Pancreas (tissue), 10 donors: ENCODE data around the gene KCNMB4. TPM values are rescaled to one million over a fixed set of nuclear protein-coding genes. Genes with fewer than 3 reads are reported as not detected.

Source experiments
- ATAC-seq, 4 donors: fragments of 200-7000 bp; cut with Tn5 transposase; one replicate each; pipeline versions ENCODE4 v1.8.0 to v1.9.1; 2020; ENCODE audit warnings: mild to moderate bottlenecking in 4 of 4, moderate library complexity in 4 of 4
- DNase-seq, 6 donors: peaks; one replicate each; pipeline ENCODE4 v3.0.0-alpha.2; 2020
- FAIRE-seq: peaks from 2 replicates; lab custom pipeline; 2012; peaks lifted over from hg19 to GRCh38; lab: Jason Lieb, UNC
- H3K27ac ChIP-seq, 4 donors: fragments of 200-600 bp; sonication (generic); 1 replicate in 3 of 4; 2 replicates in 1 of 4; pipeline versions ENCODE4 v1.5.0 to v1.8.0; 2020
- H3K27me3 ChIP-seq, 4 donors: fragments of 200-600 bp; one replicate each; pipeline ENCODE4 v1.8.0; 2021
- H3K36me3 ChIP-seq, 3 donors: fragments of 200-600 bp; sonication (generic) in 1 of 3; one replicate each; pipeline versions ENCODE4 v1.5.0 to v1.8.0; 2020 to 2021
- H3K4me1 ChIP-seq, 3 donors: fragments of 200-600 bp; one replicate each; pipeline ENCODE4 v1.8.0; 2021
- H3K4me3 ChIP-seq, 4 donors: fragments of 200-600 bp; sonication (generic) in 2 of 4; one replicate each; pipeline versions ENCODE4 v1.5.0 to v1.8.0; 2020 to 2021
- H3K9me3 ChIP-seq, 4 donors: fragments of 200-600 bp; one replicate each; pipeline ENCODE4 v1.8.0; 2021
- WGBS, 2 donors: extraction: QIAGEN DNeasy Blood & Tissue Kit; methylation state at CpG; one replicate each; pipeline ENCODE4 v1.1.7; 2013; 5-methylcytosine and 5-hydroxymethylcytosine counted together
- intact Hi-C, 3 donors: fragments of 100-400 bp; cut with DNase I; formaldehyde crosslinking; loops; one replicate each; pipeline versions ENCODE4 v1.11.1 to v1.14.2; 2022
- polyA plus RNA-seq, 2 donors: library from polyadenylated mRNA; stranded (reverse); fragments of 200-250 nt; gene quantifications; one replicate each; pipeline ENCODE4 v1.2.3, GENCODE V29; 2013
- total RNA-seq, 6 donors: library from RNA; stranded (reverse); fragmentation: NEBNext Ultra II Directional in 4 of 6; extraction: Animal tissue kit (Norgen Biotek cat#: 25700) in 4 of 6; gene quantifications; one replicate each; pipeline versions ENCODE4 v1.2.1 to v1.2.4, GENCODE V29; 2021 to 2023
- TF ChIP-seq, protein P1 (sequence below), 4 donors: fragments of 200-600 bp; sonication (generic) in 3 of 4; IDR thresholded peaks; one replicate each; pipeline versions ENCODE4 v1.5.0 to v1.8.0; 2021; ENCODE audit warnings: antibody characterized with exemption in 4 of 4
- donor health status: healthy with polysubstance abuse.
- donor health status: DM: no; HTN: no; CAD: no; lungs with moderate emphysema.
- donor health status: DM: no; HTN: no; CAD: no.
- donor health status: control.
- donor health status: control.
- donor health status: Bipolar disorder and iron deficiency.
- donor health status: DM: yes; HTN: yes; CAD: no.
- donor health status: DM: no; HTN: no; CAD: no.
- donor health status: DM: no; HTN: no; CAD: no.
- donor health status: DM: yes; HTN: yes; CAD: no.

Gene KCNMB4
- total and polyA plus RNA-seq, 8 donors: 0.12 to 1.1 (median 0.33) TPM

- WGBS, 2 donors: 97% methylated on average over 2 of the region's 2 CpGs
- no peak for FAIRE-seq
Observed at GRCh38 chr12:70338531-70338930, 27.6 kb upstream of the KCNMB4 start.

GRCh38 chr12:70351076-70351475 lies 15.0 kb upstream of the KCNMB4 start:
- no peaks in the 10 kb centered on the region for H3K4me1 ChIP-seq
- peaks cover 0 to 14% (median 4%) of the 10 kb centered on the region in 3 donors for H3K36me3 ChIP-seq
- 95% methylated on average over 2 of the region's 2 CpGs for WGBS, 2 donors
- H3K4me3 ChIP-seq: no peak overlapping the region
- intact Hi-C loops: no loop called here
- H3K27me3 ChIP-seq: no peaks in the 10 kb centered on the region
- TF ChIP-seq, protein P1, sequence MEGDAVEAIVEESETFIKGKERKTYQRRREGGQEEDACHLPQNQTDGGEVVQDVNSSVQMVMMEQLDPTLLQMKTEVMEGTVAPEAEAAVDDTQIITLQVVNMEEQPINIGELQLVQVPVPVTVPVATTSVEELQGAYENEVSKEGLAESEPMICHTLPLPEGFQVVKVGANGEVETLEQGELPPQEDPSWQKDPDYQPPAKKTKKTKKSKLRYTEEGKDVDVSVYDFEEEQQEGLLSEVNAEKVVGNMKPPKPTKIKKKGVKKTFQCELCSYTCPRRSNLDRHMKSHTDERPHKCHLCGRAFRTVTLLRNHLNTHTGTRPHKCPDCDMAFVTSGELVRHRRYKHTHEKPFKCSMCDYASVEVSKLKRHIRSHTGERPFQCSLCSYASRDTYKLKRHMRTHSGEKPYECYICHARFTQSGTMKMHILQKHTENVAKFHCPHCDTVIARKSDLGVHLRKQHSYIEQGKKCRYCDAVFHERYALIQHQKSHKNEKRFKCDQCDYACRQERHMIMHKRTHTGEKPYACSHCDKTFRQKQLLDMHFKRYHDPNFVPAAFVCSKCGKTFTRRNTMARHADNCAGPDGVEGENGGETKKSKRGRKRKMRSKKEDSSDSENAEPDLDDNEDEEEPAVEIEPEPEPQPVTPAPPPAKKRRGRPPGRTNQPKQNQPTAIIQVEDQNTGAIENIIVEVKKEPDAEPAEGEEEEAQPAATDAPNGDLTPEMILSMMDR (IDR thresholded peaks at IDR 0.05): no peak
- H3K9me3 ChIP-seq: no peaks in the 10 kb centered on the region
- FAIRE-seq: no peak
- ATAC-seq: no peak
- no peak overlapping the region for H3K27ac ChIP-seq
- no peak for DNase-seq

More at GRCh38 chr12:70338531-70338930, 27.6 kb upstream of the KCNMB4 start:
- ATAC-seq: no peak
- no peak overlapping the region for H3K4me3 ChIP-seq
- no peaks in the 10 kb centered on the region for H3K4me1 ChIP-seq
- no peak overlapping the region for H3K27ac ChIP-seq
- TF ChIP-seq, protein P1 (IDR thresholded peaks at IDR 0.05): no peak
- H3K36me3 ChIP-seq: peaks cover 0 to 50% (median 0%) of the 10 kb centered on the region in 3 donors
- intact Hi-C loops: no loop called here
- no peak for DNase-seq
- H3K27me3 ChIP-seq: no peaks in the 10 kb centered on the region
- no peaks in the 10 kb centered on the region for H3K9me3 ChIP-seq

- Histone ChIP-seq H3K36me3 (peaks cover 0 to 12% (median 0%) of the 10 kb centered on the region in 3 donors), H3K4me3 (no peak overlapping the region), H3K27ac (no peak overlapping the region), H3K4me1 (no peaks in the 10 kb centered on the region), H3K9me3 (no peaks in the 10 kb centered on the region), H3K27me3 (no peaks in the 10 kb centered on the region)
- TF ChIP-seq, protein P1 (IDR thresholded peaks at IDR 0.05): no peak
- 94 to 96% methylated on average over 6 of the region's 6 CpGs for WGBS, 2 donors
- FAIRE-seq (no peak), DNase-seq (no peak), ATAC-seq (peak in 2 of 4 donors; percentile 34 to 51)
- intact Hi-C loops: no loop called here
Observed at GRCh38 chr12:70353780-70354660, 12.1 kb upstream of the KCNMB4 start.

GRCh38 chr12:70354787-70355186 lies 11.3 kb upstream of the KCNMB4 start:
- no peak overlapping the region for H3K27ac ChIP-seq
- H3K9me3 ChIP-seq: no peaks in the 10 kb centered on the region
- FAIRE-seq: peak; percentile 26
- no peak for DNase-seq
- WGBS, 2 donors: 85 to 92% methylated on average over 3 of the region's 3 CpGs
- no peaks in the 10 kb centered on the region for H3K4me1 ChIP-seq
- H3K4me3 ChIP-seq: no peak overlapping the region
- no peak for ATAC-seq
- intact Hi-C loops: no loop called here
- H3K27me3 ChIP-seq: no peaks in the 10 kb centered on the region
- TF ChIP-seq, protein P1 (IDR thresholded peaks at IDR 0.05): no peak
- H3K36me3 ChIP-seq: peaks cover 0 to 12% (median 0%) of the 10 kb centered on the region in 3 donors

DNA sequence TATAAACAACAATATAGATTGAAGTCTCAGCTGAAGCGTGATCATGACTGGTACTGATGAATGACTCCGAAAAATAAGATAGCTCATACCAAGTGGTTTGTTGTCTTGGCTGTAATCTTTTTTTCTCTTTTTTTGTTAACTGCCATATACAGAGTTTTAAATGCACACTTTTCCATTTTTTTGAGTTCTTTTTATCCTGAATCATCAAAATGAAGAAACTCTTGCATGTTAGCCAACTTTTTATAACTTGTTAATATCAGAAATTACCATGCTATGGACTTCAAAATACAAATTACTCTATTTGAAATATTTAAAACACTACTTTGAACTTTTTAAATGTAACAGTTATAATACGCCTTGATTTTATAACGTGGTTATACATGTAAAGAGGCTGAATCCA lies 10.1 kb upstream of the KCNMB4 start:
- Histone ChIP-seq H3K4me1 (no peaks in the 10 kb centered on the region), H3K9me3 (no peaks in the 10 kb centered on the region), H3K27me3 (peaks cover 0 to 3% (median 0%) of the 10 kb centered on the region in 4 donors), H3K27ac (no peak overlapping the region), H3K36me3 (peaks cover 0 to 12% (median 0%) of the 10 kb centered on the region in 3 donors), H3K4me3 (no peak overlapping the region)
- intact Hi-C loops: no loop called here
- TF ChIP-seq, protein P1 (IDR thresholded peaks at IDR 0.05): no peak
- WGBS, 2 donors: 97 to 98% methylated on average over 4 of the region's 4 CpGs
- no peak for ATAC-seq
- DNase-seq: no peak
- no peak for FAIRE-seq
